ENCODE measurements around the gene BACH2. TPM values are rescaled to one million over a fixed set of nuclear protein-coding genes. Genes with fewer than 3 reads are reported as not detected.

The BACH2 gene
- total RNA-seq, 1 donor from 2014 or later, result 34.1 TPM

DNA sequence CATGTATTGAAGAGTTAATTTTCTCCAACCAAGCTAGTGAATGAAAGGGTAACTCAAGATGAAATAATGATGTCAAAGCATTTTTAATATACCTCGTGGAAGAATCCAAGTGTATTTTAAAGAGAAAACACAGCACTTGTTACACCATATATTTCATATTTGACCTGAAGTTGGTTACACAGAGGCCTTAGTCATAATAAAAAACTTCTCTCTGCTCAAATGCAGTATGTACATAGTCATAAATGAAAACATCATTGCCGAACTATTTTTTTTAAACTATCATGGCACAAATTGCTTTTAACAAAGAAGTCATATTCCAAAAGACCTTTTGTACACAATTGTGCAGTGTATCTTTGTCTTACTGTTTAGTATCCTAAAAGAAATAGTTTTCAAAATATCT lies 43.0 kb downstream of the BACH2 start:
- H3K27ac Mint-ChIP-seq, result peak overlapping the region; percentile 53
- peaks cover 18% of the 10 kb centered on the region for H3K9me3 Mint-ChIP-seq
- TF ChIP-seq, protein P1, sequence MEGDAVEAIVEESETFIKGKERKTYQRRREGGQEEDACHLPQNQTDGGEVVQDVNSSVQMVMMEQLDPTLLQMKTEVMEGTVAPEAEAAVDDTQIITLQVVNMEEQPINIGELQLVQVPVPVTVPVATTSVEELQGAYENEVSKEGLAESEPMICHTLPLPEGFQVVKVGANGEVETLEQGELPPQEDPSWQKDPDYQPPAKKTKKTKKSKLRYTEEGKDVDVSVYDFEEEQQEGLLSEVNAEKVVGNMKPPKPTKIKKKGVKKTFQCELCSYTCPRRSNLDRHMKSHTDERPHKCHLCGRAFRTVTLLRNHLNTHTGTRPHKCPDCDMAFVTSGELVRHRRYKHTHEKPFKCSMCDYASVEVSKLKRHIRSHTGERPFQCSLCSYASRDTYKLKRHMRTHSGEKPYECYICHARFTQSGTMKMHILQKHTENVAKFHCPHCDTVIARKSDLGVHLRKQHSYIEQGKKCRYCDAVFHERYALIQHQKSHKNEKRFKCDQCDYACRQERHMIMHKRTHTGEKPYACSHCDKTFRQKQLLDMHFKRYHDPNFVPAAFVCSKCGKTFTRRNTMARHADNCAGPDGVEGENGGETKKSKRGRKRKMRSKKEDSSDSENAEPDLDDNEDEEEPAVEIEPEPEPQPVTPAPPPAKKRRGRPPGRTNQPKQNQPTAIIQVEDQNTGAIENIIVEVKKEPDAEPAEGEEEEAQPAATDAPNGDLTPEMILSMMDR (IDR thresholded peaks at IDR 0.05; ENCODE audit: unreplicated experiment), result no peak
- peaks cover 19% of the 10 kb centered on the region for H3K36me3 Mint-ChIP-seq
- H3K27me3 Mint-ChIP-seq (ENCODE audit: low read depth), result no peaks in the 10 kb centered on the region
- H3K4me1 Mint-ChIP-seq, result peaks cover 26% of the 10 kb centered on the region
- DNase-seq (ENCODE audit: low spot score in 2 of 2, unreplicated experiment in 2 of 2), result no peak
- no peak overlapping the region for H3K4me3 Mint-ChIP-seq

DNA sequence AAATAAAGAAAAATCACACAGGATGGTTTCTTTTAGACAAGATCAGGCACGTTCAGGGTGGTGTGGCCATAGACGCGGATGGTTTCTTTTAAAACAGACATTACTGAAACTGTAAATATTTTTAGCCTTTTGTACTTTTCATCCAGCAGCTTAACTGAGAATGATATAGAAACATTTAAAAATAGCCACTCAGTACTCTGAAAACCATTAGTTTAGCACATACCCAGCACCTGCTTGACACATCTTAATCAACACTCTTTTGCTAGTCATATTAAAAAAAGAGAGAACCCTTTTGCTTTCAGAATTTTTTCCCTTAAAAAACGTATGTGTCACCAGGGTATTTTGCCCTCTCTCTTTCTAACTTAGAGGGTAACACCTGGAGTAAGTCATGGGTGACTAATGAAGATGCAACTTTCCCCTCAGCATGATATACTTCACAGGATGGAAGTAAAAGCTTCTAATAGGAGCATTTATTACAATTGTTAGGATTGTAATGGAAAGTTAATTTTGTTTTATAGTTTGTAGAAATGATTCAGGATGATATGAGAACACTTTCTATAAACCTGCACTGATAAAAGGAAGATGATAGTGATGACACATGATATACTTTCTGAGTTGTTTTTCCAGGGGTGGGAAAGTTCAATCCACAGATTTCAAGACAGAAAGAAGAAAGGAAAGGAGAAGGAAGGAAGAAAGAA lies 45.2 kb downstream of the BACH2 start:
- peak overlapping the region; percentile 50 for H3K27ac Mint-ChIP-seq
- H3K9me3 Mint-ChIP-seq, result peaks cover 9% of the 10 kb centered on the region
- no peaks in the 10 kb centered on the region for H3K27me3 Mint-ChIP-seq (ENCODE audit: low read depth)
- TF ChIP-seq, protein P1 (IDR thresholded peaks at IDR 0.05; ENCODE audit: unreplicated experiment), result no peak
- H3K36me3 Mint-ChIP-seq, result peaks cover 14% of the 10 kb centered on the region
- H3K4me1 Mint-ChIP-seq, result peaks cover 26% of the 10 kb centered on the region
- no peak overlapping the region for H3K4me3 Mint-ChIP-seq
- DNase-seq (ENCODE audit: low spot score in 2 of 2, unreplicated experiment in 2 of 2), result no peak

DNA sequence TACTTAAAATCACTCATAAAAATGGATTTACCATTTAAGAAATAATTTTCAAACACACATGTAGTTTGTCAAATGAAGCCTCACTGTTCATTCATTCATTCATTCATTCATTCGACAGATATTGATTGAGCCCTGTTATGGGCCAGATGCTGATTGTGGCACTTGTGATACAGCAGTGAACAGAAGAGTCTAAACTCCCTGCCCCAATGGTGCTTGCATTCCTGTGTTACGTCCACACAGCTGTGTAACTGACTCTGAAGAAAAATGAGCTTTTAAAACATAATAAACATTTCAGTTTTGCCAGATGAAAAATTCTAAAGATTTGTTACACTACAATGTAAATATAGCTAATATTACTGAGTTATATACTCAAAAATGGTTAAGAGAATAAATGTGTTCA lies 46.2 kb downstream of the BACH2 start:
- H3K27ac Mint-ChIP-seq, result peak overlapping the region; percentile 50
- no peak for DNase-seq (ENCODE audit: low spot score in 2 of 2, unreplicated experiment in 2 of 2)
- peaks cover 30% of the 10 kb centered on the region for H3K4me1 Mint-ChIP-seq
- H3K4me3 Mint-ChIP-seq, result no peak overlapping the region
- H3K9me3 Mint-ChIP-seq, result peaks cover 3% of the 10 kb centered on the region
- H3K27me3 Mint-ChIP-seq (ENCODE audit: low read depth), result no peaks in the 10 kb centered on the region
- TF ChIP-seq, protein P1 (IDR thresholded peaks at IDR 0.05; ENCODE audit: unreplicated experiment), result no peak
- H3K36me3 Mint-ChIP-seq, result peaks cover 5% of the 10 kb centered on the region

DNA sequence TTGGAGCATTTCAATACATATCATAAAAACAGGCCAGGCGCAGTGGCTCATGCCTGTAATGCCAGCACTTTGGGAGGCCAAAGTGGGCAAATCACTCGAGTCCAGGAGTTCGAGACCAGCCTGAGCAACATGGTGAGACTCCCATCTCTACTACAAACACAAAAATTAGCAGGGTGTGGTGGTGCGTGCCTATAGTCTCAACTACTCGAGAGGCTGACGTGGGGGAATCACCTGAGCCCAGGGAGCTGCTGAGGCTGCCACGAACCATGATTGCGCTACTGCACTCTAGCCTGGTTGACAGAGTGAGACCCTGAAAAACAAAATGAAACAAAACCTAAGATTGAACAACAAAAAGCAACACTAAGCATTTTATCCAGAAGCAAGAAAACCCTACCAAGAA lies 47.2 kb downstream of the BACH2 start:
- H3K4me1 Mint-ChIP-seq, result peaks cover 30% of the 10 kb centered on the region
- no peak overlapping the region for H3K27ac Mint-ChIP-seq
- TF ChIP-seq, protein P1 (IDR thresholded peaks at IDR 0.05; ENCODE audit: unreplicated experiment), result no peak
- no peak for DNase-seq (ENCODE audit: low spot score in 2 of 2, unreplicated experiment in 2 of 2)
- no peaks in the 10 kb centered on the region for H3K9me3 Mint-ChIP-seq
- no peaks in the 10 kb centered on the region for H3K27me3 Mint-ChIP-seq (ENCODE audit: low read depth)
- H3K36me3 Mint-ChIP-seq, result peaks cover 4% of the 10 kb centered on the region
- no peak overlapping the region for H3K4me3 Mint-ChIP-seq

DNA sequence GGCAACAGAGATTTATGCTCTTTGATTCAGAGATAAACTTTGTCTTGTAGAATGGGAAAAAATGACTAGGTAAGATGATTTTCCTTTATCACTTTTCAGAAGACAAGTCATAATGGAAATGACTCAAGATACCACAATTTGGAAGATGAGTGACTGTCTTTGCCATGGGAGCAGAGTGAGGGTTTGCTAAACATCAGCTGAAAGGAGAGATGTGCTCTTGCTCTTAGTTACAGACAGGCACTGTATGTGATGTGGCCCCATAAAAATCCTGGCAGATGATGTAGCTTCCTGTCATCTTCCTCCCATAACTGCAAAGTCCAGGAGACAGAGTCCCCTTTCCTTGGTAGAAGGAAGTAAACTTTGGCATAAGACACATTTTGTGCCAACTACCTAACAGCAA lies 47.6 kb downstream of the BACH2 start:
- H3K27ac Mint-ChIP-seq, result no peak overlapping the region
- H3K27me3 Mint-ChIP-seq (ENCODE audit: low read depth), result no peaks in the 10 kb centered on the region
- no peak for DNase-seq (ENCODE audit: low spot score in 2 of 2, unreplicated experiment in 2 of 2)
- H3K4me1 Mint-ChIP-seq, result peaks cover 30% of the 10 kb centered on the region
- H3K36me3 Mint-ChIP-seq, result peaks cover 4% of the 10 kb centered on the region
- H3K4me3 Mint-ChIP-seq, result no peak overlapping the region
- TF ChIP-seq, protein P1 (IDR thresholded peaks at IDR 0.05; ENCODE audit: unreplicated experiment), result no peak
- no peaks in the 10 kb centered on the region for H3K9me3 Mint-ChIP-seq

Data from mesothelial cell of epicardium (in vitro differentiated cells).